ENCODE results near the gene VPS41. TPM values are rescaled to one million over a fixed set of nuclear protein-coding genes. Genes with fewer than 3 reads are reported as not detected.

Gene VPS41
- total RNA-seq, 2 donors from 2014 or later, result 61.1 to 64.9 TPM

DNA sequence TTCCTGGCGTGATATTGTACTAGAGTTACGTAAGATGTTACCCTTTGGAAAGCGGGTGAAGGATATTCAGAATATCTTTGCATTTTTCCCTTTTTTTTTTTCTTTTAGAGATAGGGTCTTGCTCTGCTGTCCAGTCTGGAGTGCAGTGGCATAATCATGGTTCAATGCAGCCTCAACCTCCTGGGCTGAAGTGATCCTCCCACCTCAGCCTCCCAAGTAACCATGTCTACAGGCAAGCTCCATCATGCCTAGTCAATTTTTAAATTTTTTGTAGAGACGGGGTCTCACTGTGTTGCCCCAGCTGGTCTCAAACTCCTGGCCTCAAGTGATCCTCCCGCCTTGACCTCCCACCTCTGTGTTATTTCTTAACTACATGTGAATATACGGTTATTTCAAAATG, 18.4 kb downstream of the VPS41 start:
- Mint-ChIP-seq H3K27me3 (ENCODE audit: low read depth) (no peaks in the 10 kb centered on the region), H3K4me3 (no peak overlapping the region), H3K36me3 (ENCODE audit: insufficient read depth in 2 of 2) (peaks cover 19 to 30% of the 10 kb centered on the region in 2 donors), H3K4me1 (ENCODE audit: low read depth) (peaks cover 21% of the 10 kb centered on the region), H3K27ac (no peak overlapping the region), H3K9me3 (peaks cover 5 to 6% of the 10 kb centered on the region in 2 donors)
- DNase-seq (no peak), ATAC-seq (replicated peaks in 1 of 2) (no peak)

DNA sequence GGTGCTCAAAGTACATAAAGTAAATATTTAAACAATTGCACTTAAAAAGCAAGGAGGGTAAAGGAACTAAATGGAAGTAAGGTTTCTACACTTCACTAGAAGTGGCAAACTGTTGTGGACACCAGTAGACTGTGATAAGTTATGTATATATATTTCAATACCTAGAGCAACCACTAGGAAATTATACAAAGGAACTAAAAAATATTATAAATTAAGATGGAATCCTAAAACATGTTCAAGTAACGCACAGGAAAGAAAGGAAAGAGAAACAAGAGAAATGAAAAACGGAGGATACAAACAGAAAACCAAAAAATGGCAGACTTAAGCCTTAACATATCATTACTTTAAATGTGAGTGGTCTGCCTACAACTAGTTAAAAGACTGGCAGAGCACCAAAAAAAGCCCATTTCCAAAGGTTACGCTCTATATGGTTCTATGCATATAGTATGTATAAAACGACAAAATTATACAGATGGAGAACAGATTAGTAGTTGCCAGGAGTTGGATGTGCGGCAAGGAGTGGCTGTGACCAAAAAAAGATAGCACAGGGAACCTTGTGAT, 19.0 kb downstream of the VPS41 start:
- H3K27me3 Mint-ChIP-seq (ENCODE audit: low read depth), result no peaks in the 10 kb centered on the region
- no peak overlapping the region for H3K4me3 Mint-ChIP-seq
- H3K4me1 Mint-ChIP-seq (ENCODE audit: low read depth), result peaks cover 21% of the 10 kb centered on the region
- DNase-seq, result no peak
- no peak for ATAC-seq (replicated peaks in 1 of 2)
- peaks cover 18 to 27% of the 10 kb centered on the region in 2 donors for H3K36me3 Mint-ChIP-seq (ENCODE audit: insufficient read depth in 2 of 2)
- H3K27ac Mint-ChIP-seq, result no peak overlapping the region
- H3K9me3 Mint-ChIP-seq, result peaks cover 5 to 6% of the 10 kb centered on the region in 2 donors

DNA sequence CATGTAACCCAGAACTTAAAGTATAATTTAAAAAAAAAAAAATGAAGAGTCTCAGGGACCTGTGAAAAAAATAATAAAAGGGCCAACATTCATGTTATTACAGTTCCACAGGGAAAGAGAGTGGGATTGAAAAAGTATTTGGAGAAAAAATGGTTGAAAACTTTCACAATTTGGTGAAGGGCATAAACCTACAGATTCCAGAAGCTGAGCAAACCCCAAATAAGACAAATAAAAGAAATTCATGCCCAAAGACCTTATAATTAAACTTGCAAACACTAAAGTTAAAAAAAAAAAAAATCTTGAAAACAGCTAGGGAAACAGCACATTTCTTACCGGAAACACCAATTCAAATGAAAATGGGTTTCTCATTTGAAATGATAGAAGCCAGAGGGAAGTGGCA, 19.9 kb downstream of the VPS41 start:
- H3K36me3 Mint-ChIP-seq (ENCODE audit: insufficient read depth in 2 of 2), result peaks cover 18 to 25% of the 10 kb centered on the region in 2 donors
- DNase-seq (no peak), ATAC-seq (replicated peaks in 1 of 2) (no peak)
- H3K27me3 Mint-ChIP-seq (ENCODE audit: low read depth), result no peaks in the 10 kb centered on the region
- H3K4me3 Mint-ChIP-seq, result no peak overlapping the region
- peaks cover 30% of the 10 kb centered on the region for H3K4me1 Mint-ChIP-seq (ENCODE audit: low read depth)
- H3K9me3 Mint-ChIP-seq, result peaks cover 5 to 6% of the 10 kb centered on the region in 2 donors
- no peak overlapping the region for H3K27ac Mint-ChIP-seq

DNA sequence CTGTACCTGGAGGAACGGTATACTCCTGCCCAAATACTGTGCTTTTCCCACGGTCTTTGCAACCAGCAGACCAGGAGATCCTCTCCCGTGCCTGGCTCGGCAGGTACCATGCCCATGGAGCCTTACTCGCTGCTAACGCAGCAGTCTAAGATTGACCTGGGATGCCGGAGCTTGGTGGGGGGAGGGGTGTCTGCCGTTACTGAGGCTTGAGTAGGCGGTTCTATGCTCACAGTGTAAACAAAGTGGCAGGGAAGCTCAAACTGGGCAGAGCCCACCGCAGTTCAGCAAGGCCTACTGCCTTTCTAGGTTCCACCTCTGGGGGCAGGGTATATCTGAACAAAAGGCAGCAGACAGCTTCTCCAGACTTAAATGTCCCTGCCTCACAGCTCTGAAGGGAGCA, 22.7 kb downstream of the VPS41 start:
- no peak for DNase-seq
- H3K9me3 Mint-ChIP-seq, result peaks cover 5 to 6% of the 10 kb centered on the region in 2 donors
- no peaks in the 10 kb centered on the region for H3K27me3 Mint-ChIP-seq (ENCODE audit: low read depth)
- H3K36me3 Mint-ChIP-seq (ENCODE audit: insufficient read depth in 2 of 2), result peaks cover 16 to 24% of the 10 kb centered on the region in 2 donors
- no peak overlapping the region for H3K4me3 Mint-ChIP-seq
- no peak overlapping the region for H3K27ac Mint-ChIP-seq
- H3K4me1 Mint-ChIP-seq (ENCODE audit: low read depth), result peaks cover 44% of the 10 kb centered on the region
- ATAC-seq (replicated peaks in 1 of 2), result no peak

DNA sequence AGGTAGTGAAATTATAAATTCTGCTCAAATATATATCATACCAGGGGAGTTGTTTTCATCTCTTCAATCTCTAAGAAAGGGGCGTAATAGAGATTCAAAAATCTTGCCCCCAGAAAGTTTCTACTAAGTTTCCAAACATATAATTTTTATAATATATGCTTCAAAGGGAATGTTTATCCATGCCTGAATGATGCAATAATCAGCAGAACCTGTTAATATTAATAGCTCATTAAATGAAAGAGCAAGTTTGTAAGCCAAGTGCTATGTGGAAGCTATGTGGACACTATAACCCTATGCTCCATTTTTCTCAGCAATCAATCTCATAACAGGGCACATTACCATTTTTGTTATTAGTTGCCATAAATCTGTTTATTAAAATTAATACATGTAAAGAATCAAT, 25.3 kb downstream of the VPS41 start:
- peaks cover 51% of the 10 kb centered on the region for H3K4me1 Mint-ChIP-seq (ENCODE audit: low read depth)
- H3K27ac Mint-ChIP-seq, result no peak overlapping the region
- H3K36me3 Mint-ChIP-seq (ENCODE audit: insufficient read depth in 2 of 2), result peaks cover 15 to 16% of the 10 kb centered on the region in 2 donors

DNA sequence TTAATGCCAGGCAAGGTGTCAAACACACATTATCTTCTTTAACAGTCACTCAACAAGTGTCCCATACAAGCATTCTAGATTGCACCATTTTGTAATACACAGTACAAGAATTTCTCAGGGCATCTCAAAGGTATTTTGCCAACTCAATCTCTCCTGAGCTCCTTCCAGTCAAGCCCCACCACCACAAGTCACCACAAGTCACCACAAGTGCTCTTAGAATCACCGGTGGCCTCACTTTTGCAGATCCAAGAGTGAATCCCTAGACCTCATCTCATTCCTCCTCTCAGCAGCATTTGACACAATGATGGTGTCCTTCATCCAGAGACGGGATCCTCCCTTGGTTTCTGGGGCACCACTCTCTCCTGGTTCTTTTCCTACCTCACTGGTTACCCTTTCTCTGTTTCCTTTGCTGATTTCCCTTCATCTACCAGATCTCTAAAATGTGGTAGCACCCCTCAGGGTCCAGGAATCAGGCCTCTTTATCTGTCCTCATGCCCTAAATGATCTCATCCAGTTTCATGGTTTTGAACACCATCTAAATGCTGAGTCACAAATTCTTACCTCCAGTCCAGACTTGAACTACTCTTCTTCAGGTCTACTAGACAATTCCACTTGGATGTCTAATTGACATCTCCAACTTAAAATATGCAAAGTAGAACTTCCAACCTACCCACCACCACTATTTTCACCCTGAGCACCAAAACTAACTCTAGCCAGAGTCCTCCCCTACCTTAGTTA, 26.9 kb downstream of the VPS41 start:
- DNase-seq, result peak in 1 of 2 donors; percentile 2
- H3K9me3 Mint-ChIP-seq, result peaks cover under 1 to 2% of the 10 kb centered on the region in 2 donors
- H3K4me3 Mint-ChIP-seq, result no peak overlapping the region
- H3K27me3 Mint-ChIP-seq (ENCODE audit: low read depth), result no peaks in the 10 kb centered on the region
- H3K4me1 Mint-ChIP-seq (ENCODE audit: low read depth), result peaks cover 46% of the 10 kb centered on the region
- no peak overlapping the region for H3K27ac Mint-ChIP-seq
- H3K36me3 Mint-ChIP-seq (ENCODE audit: insufficient read depth in 2 of 2), result peaks cover 5 to 7% of the 10 kb centered on the region in 2 donors
- peak; percentile 24 to 42 for ATAC-seq (replicated peaks in 1 of 2)

More for the DNA sequence above, 25.3 kb downstream of the VPS41 start:
- H3K27me3 Mint-ChIP-seq (ENCODE audit: low read depth), result no peaks in the 10 kb centered on the region
- no peak for DNase-seq
- H3K9me3 Mint-ChIP-seq, result peaks cover 5% of the 10 kb centered on the region in 2 donors
- no peak overlapping the region for H3K4me3 Mint-ChIP-seq
- no peak for ATAC-seq (replicated peaks in 1 of 2)

DNA sequence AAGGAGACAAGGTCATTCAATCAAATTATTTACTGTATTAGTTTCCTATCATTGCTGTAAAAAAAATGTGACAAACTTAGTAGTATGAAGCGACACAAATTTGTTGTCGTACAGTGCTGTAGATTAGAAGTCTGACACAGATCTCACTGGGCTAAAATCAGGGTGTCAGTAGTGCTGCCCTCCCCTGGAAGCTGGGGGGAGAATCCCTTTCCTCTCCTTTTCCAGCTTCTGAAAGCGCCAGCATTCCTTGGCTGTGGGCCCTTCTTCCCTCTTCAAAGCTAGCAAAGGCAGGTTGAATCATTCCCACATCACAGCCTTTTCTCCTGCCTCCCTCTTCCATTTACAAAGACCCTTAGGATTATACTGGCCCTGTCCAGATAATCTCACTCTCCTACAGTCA, 28.0 kb downstream of the VPS41 start:
- no peak overlapping the region for H3K4me3 Mint-ChIP-seq
- H3K36me3 Mint-ChIP-seq (ENCODE audit: insufficient read depth in 2 of 2), result peaks cover 5 to 7% of the 10 kb centered on the region in 2 donors
- peaks cover 0 to 2% of the 10 kb centered on the region in 2 donors for H3K9me3 Mint-ChIP-seq
- no peaks in the 10 kb centered on the region for H3K27me3 Mint-ChIP-seq (ENCODE audit: low read depth)
- ATAC-seq (replicated peaks in 1 of 2) (no peak), DNase-seq (no peak)
- H3K4me1 Mint-ChIP-seq (ENCODE audit: low read depth), result peaks cover 44% of the 10 kb centered on the region
- H3K27ac Mint-ChIP-seq, result no peak overlapping the region

GRCh38 chr7:38880454-38880853, 28.5 kb downstream of the VPS41 start:
- ATAC-seq (replicated peaks in 1 of 2) (no peak), DNase-seq (no peak)
- Mint-ChIP-seq H3K27me3 (ENCODE audit: low read depth) (no peaks in the 10 kb centered on the region), H3K4me1 (ENCODE audit: low read depth) (peaks cover 44% of the 10 kb centered on the region), H3K27ac (no peak overlapping the region), H3K4me3 (no peak overlapping the region), H3K36me3 (ENCODE audit: insufficient read depth in 2 of 2) (peaks cover 4 to 5% of the 10 kb centered on the region in 2 donors), H3K9me3 (no peaks in the 10 kb centered on the region)

DNA sequence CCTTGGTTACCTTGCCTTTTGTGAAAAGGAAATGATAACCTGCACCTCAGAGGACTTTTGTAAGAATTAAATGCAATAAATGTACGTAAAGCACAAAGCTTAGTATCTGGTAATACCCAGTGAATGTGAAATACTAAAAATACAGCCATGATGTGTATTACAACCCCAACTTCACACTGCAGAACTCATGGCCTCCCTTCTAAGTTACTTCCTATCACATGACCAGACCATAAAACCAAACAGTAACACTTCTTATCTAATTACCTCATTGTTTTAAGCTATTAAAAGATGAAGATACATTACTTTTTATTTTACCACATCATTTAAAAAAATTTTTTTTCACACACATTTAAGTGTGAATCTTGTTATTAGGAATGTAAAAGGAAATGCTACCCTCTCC, 29.0 kb downstream of the VPS41 start:
- H3K9me3 Mint-ChIP-seq, result no peaks in the 10 kb centered on the region
- H3K27me3 Mint-ChIP-seq (ENCODE audit: low read depth), result no peaks in the 10 kb centered on the region
- H3K4me3 Mint-ChIP-seq, result no peak overlapping the region
- no peak overlapping the region for H3K27ac Mint-ChIP-seq
- no peak for DNase-seq
- no peak for ATAC-seq (replicated peaks in 1 of 2)
- peaks cover 49% of the 10 kb centered on the region for H3K4me1 Mint-ChIP-seq (ENCODE audit: low read depth)
- H3K36me3 Mint-ChIP-seq (ENCODE audit: insufficient read depth in 2 of 2), result peaks cover 4 to 5% of the 10 kb centered on the region in 2 donors

DNA sequence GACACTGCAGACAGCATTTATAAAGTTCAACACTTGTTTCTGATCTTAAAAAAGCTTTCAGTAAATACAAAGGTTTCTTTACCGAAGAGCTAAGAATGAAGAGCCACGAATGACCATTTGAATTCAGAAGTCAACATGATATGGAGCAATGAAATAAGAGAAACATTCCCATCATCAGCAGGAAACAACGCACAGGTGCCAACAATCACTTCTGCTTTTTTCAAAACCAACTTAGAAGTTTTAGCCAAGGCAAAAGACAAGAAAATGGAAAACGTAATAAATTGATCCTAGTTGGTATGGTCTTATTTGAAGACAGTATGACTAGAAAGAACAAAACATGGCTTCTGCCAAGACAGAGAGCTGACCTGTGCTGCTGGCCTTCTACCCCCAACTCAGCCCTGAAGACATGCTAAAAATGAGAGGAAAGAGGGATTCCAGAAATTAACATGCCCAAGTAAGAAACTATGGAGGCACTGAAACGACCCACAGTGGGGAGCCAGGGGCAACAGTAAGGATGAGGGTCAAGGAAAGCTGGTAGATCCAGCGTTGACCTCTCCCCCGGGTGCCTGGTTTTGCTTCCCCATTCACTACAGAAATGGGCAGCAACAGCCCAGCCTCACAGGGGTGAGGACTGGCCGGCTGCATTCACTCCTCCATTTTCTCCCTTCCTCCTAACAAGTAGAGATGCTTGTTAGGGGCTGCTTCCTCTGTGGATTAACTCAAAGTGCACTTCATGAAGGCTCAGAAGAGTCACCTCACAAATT, 30.1 kb downstream of the VPS41 start:
- Mint-ChIP-seq H3K4me1 (ENCODE audit: low read depth) (peaks cover 39% of the 10 kb centered on the region), H3K27me3 (ENCODE audit: low read depth) (no peaks in the 10 kb centered on the region), H3K9me3 (no peaks in the 10 kb centered on the region), H3K36me3 (ENCODE audit: insufficient read depth in 2 of 2) (peaks cover 4 to 5% of the 10 kb centered on the region in 2 donors), H3K4me3 (no peak overlapping the region), H3K27ac (no peak overlapping the region)
- DNase-seq (no peak), ATAC-seq (replicated peaks in 1 of 2) (no peak)

GRCh38 chr7:38873433-38873832, 35.6 kb downstream of the VPS41 start:
- DNase-seq, result no peak
- no peaks in the 10 kb centered on the region for H3K27me3 Mint-ChIP-seq (ENCODE audit: low read depth)
- H3K4me1 Mint-ChIP-seq (ENCODE audit: low read depth), result peaks cover 11% of the 10 kb centered on the region
- no peak for ATAC-seq (replicated peaks in 1 of 2)
- no peak overlapping the region for H3K27ac Mint-ChIP-seq
- no peak overlapping the region for H3K4me3 Mint-ChIP-seq
- H3K36me3 Mint-ChIP-seq (ENCODE audit: insufficient read depth in 2 of 2), result no peaks in the 10 kb centered on the region
- no peaks in the 10 kb centered on the region for H3K9me3 Mint-ChIP-seq

DNA sequence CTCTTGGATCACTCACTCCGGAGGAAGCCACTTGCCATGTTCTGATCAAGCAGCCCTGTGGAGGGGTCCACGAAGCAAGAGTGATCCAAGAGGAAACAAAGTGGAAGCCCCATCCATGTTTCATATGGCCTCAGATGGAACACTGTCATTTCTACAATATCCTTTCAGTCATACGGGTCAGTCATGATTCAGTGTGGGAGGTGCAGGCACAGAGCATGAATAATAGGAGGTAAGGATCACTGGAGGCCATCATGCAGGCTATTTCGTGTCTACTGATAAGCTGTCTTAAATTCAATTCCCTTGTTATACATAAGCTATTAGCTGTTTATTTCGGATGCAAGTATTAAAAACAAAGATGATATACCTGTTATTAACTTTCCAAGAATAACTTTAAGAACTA, 36.8 kb downstream of the VPS41 start:
- ATAC-seq (replicated peaks in 1 of 2) (no peak), DNase-seq (no peak)
- Mint-ChIP-seq H3K9me3 (no peaks in the 10 kb centered on the region), H3K4me3 (no peak overlapping the region), H3K27me3 (ENCODE audit: low read depth) (no peaks in the 10 kb centered on the region), H3K27ac (no peak overlapping the region), H3K4me1 (ENCODE audit: low read depth) (peaks cover 5% of the 10 kb centered on the region), H3K36me3 (ENCODE audit: insufficient read depth in 2 of 2) (no peaks in the 10 kb centered on the region)

DNA sequence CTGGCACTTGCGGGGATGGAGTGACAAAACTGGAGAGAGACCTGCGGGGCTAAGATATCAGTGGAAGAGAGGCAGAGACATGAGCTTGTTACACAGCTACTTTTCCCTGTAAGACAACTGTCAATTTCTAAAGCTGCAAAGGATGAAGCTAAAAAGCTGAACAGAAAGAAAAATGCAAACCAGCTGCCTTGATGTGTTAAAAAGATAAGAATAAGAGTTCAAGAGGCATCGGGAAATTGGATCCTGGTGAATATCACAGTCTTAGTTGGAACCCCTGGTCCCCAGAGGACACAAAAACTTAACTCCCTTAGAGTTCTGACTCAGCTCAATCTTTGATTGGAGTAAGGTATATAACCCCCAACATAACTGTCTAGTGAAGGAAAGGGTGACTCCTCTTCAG, 38.8 kb downstream of the VPS41 start:
- Mint-ChIP-seq H3K4me3 (no peak overlapping the region), H3K9me3 (no peaks in the 10 kb centered on the region), H3K4me1 (ENCODE audit: low read depth) (peaks cover 1% of the 10 kb centered on the region), H3K36me3 (ENCODE audit: insufficient read depth in 2 of 2) (no peaks in the 10 kb centered on the region), H3K27ac (no peak overlapping the region), H3K27me3 (ENCODE audit: low read depth) (no peaks in the 10 kb centered on the region)
- ATAC-seq (replicated peaks in 1 of 2), result no peak
- DNase-seq, result no peak
